HG03066 (cell line): ENCODE data around the gene BTNL3.
"Not testable (repeated sequence)": the region's sequence is repeated elsewhere in the genome, so short reads cannot be mapped to it uniquely, and the experiment has no call there.

ENCODE experiments used
- ATAC-seq: cut with Tn5 transposase; IDR thresholded peaks from one replicate; pipeline ENCODE4 v1.9.1; 2021; ENCODE audit warnings: low read depth; ENCODE audit not compliant: unreplicated experiment

BTNL3 gene

DNA sequence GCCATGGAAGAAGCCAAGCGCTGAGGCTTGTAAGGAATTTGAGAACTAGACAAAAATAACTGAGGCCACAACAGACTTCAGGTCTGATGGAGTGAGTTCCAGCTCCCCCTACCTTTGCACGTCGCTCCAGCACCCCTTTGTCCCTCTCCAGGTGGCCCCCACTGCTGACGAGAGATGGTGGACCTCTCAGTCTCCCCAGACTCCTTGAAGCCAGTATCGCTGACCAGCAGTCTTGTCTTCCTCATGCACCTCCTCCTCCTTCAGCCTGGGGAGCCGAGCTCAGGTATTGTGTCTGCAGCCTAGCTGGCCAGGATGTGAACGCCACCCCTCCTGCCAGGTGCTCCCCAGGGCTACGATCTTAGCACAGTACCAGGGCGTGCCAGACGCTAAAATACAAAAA, 56.7 kb downstream of the BTNL3 start:
- no peak for ATAC-seq

DNA sequence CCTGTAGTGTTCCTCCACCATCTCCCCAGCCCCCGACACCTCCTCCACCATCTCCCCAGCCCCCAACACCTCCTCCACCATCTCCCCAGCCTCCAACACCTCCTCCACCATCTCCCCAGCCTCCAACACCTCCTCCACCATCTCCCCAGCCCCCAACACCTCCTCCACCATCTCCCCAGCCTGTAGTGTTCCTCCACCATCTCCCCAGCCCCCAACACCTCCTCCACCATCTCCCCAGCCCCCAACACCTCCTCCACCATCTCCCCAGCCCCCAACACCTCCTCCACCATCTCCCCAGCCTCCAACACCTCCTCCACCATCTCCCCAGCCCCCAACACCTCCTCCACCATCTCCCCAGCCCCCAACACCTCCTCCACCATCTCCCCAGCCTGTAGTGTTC, 57.2 kb downstream of the BTNL3 start:
- not testable (repeated sequence) for ATAC-seq

DNA sequence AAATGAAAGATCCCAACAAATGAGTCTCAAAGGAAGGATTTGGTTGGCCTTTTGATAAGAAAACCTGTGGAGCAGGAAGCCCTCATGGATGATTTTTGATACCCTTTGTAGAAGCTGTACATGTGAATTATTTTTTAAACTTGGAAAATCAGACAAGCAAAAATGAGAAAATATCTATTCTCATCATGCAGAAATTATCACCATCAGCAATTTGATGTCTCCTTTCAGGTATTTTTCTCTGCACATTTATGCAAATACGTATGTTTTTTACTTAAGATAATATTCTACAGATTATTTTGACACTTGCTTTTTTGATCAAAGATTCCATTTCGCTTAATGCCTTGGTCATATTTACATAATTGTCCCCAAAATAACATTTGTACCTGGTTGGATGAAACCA, 58.6 kb downstream of the BTNL3 start:
- no peak for ATAC-seq

DNA sequence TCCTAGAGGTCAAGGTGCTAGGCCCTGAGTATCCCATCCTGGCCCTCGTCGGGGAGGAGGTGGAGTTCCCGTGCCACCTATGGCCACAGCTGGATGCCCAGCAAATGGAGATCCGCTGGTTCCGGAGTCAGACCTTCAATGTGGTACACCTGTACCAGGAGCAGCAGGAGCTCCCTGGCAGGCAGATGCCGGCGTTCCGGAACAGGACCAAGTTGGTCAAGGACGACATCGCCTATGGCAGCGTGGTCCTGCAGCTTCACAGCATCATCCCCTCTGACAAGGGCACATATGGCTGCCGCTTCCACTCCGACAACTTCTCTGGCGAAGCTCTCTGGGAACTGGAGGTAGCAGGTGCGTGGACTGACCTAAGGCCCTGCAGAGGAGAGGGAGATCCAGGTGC, 59.3 kb downstream of the BTNL3 start:
- no peak for ATAC-seq

DNA sequence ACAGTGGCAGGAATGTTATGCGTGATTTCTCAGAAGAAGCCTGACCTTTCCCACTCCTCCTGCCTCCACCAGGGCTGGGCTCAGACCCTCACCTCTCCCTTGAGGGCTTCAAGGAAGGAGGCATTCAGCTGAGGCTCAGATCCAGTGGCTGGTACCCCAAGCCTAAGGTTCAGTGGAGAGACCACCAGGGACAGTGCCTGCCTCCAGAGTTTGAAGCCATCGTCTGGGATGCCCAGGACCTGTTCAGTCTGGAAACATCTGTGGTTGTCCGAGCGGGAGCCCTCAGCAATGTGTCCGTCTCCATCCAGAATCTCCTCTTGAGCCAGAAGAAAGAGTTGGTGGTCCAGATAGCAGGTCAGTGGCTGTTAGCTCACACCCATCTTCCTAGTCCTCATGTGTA, 61.4 kb downstream of the BTNL3 start:
- no peak for ATAC-seq

DNA sequence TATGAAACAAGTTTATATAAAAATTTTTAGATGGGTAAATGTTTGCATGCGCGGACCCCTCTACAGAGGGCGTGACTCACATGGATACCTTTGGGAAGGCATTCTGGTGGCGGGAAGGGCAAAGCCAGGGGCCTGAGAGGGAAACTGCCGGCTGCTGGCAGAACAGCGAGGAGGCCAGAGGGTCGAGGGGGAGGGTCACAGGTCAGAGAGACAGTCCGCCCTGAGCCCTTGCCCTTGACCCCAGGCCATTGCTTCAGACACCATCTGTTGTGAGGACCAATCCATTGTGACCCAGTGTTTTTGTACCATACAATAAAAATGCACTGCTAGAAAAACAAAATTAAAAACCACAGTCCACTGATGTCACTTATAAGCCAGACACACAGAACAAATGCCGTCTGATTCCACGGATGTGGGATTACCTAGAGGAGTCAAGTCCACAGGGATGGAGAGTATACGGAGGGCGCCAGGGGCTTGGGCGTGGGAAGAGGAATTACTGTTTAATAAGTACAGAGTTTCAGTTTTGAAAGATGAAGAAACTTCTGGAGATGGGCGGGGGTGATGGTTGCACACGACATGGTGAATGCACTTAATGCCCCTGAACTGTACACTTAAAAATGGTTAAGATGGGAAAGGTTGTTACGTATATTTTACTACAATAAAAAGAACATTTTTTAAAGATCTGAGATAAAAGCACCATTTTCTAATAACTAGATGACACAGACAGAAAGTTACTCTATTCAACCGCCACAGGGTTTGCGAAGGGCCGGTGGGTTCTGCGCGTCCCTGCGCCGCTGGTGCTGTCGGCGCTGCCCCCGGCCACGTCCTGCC, 63.4 kb downstream of the BTNL3 start:
- ATAC-seq, result no peak

DNA sequence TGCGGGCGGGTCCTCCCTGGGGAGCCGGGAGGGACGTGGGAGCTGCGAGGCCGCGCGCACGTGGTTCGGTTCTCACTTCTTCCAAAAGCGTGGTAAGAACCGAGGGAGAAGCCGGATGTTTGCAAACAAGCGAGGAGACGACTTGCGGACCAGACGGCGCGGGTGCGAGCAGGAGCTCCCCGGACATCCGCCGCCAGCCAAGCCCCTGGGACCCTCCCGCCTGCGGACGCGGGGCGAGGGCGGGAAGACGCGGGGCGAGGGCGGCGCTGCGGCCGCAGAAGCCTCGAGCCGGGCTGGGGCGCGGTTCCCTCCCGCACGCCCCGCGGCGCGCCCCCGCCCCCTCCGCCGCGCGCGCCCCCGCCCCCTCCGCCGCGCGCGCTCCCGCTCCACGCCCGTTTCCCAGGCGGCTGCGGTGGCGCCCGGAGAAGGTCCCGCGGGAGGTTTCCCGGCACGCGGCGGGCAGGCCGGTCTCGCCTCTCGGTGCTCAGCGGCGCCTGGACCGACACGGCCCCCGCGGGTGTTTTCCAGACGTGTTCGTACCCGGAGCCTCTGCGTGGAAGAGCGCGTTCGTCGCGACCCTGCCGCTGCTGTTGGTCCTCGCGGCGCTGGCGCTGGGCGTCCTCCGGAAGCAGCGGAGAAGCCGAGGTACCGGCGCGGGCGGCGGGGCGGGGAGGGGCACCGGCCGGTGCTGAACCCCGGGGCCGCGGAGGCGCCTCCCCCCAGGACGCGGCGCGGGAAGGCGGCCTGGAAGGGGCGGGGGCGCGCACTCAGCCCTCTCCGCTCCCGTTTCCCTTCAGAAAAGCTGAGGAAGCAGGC, 64.2 kb downstream of the BTNL3 start:
- ATAC-seq, result no peak

DNA sequence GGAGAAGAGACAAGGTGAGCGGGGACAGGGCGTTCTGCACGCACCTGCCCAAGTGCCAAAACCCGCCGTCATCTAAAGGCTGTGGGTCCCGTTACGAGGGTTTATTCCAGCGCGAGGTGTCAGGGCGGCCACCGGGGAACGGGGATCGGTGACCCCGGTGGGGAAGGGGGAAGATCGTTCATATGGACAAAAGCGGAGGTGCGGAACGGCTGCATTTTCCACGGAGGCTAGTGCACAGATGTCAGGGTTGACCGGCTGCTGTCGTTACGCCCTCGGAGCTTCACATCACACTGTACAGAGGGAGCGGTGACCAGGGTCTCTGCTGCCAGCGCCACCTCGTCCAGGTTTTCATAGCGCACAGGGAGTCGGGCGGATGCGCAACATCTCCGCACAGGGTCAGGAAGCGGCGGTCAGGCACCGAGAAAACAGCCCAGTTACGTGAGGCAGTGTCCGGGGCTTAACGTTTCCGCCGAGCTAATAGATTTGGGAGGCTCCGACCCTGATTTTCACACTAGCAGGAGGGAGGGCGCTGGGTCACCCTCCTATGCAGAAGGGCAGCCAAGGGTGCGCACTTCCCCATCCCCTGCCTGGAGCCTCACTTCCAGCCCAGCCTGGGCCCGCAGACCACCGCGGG, 65.0 kb downstream of the BTNL3 start:
- no peak for ATAC-seq

DNA sequence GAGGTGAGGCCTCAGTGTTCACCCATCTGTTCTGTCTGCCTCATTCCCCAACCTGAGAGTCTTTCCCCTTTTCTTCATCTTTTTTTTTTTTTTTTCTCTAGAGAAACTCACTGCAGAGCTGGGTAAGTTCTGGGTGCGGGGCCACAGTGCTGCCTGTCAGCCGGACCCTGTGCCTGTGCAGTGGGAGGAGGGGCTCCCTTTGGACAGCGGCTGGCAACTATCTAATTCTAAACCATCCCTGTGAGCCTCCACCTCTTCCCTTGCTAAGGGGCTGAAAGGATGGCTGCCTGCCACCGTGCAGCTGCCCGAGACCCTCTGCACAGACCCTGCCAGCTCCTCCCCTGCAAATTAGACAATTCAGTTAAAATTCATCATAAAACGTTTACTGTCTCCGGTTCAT, 65.5 kb downstream of the BTNL3 start:
- ATAC-seq, result no peak

DNA sequence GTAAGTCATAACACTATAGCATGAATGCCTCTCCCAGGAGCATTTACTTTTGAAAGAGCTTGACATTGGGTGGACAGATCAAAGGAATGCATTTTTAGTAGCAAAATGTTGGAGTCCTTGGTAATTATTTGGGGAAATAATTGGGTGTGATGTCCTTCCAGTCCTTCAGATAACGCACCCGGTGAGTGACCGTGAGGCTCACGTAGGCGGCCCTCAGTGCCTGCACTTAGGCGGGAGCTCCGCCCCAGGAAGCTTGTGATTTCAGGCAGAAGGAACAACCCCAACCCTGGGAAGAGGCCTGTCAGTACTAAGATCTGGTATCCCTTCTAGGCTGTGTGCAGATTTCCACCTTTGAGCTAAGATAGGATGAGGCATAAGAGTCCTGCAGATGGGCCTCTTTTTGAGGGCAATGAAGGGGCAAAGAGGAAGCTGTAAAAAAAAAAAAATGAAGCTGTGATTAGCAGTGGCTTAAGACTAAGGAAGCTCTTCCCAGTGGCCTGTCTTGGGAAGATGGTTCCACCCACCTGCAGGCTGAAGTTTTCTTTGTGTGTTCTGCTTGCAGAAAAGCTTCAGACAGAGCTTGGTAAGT, 66.3 kb downstream of the BTNL3 start:
- ATAC-seq, result no peak
